HCT116 (cell line): ENCODE results near the gene OR2AT4. TPM values are rescaled to one million over a fixed set of nuclear protein-coding genes. Genes with fewer than 3 reads are reported as not detected.

Experiments
- ATAC-seq: fragments of 200-7000 bp; cut with Tn5 transposase; 2 replicates; pipeline ENCODE4 v1.9.1; 2020; ENCODE audit warnings: mild to moderate bottlenecking, moderate library complexity
- BruUV-seq: library from RNA; stranded (reverse); fragments of 400-500 nt; replicated peaks from 2 replicates; lab custom pipeline; 2021; lab: Mats Ljungman, UMichigan
- CTCF ChIA-PET: fragments of 300-600 bp; sonication (Branson Sonifier 250); formaldehyde crosslinking; loops from one replicate; lab custom pipeline; 2021; ENCODE audit warnings: antibody characterized with exemption; lab: Charles Lee
- POLR2A ChIA-PET: fragments of 300-600, 350-600 bp; sonication (Branson Sonifier 250); formaldehyde crosslinking; loops from one replicate; lab custom pipeline; 2021; ENCODE audit warnings: antibody characterized with exemption; lab: Charles Lee
- RAD21 ChIA-PET, 2 experiments: fragments of 300-600 bp; sonication (Branson Sonifier 250); formaldehyde crosslinking; loops; one replicate each; lab custom pipeline; 2023; ENCODE audit warnings: low total read pairs in 2 of 2; ENCODE audit not compliant: uncharacterized antibody in 2 of 2, unreplicated experiment in 2 of 2, low non-redundant PET in 1 of 2; lab: Charles Lee
- DNase-seq: peaks from one replicate; pipeline ENCODE4 v3.0.0-alpha.2; 2010; ENCODE audit warnings: low read depth, low spot score
- H2AFZ ChIP-seq: fragments of 200-600 bp; shearing (Covaris generic), sonication (generic); 2 replicates; pipeline ENCODE4 v1.6.1; 2017; ENCODE audit warnings: low read depth, mixed run types, mixed read lengths, antibody characterized with exemption, low read length; ENCODE audit not compliant: poor library complexity, severe bottlenecking
- H3K27ac ChIP-seq: 2 replicates; pipeline ENCODE4 v1.5.1; 2012; ENCODE audit warnings: low read depth, low read length
- H3K27me3 ChIP-seq: fragments of 200-600 bp; sonication (generic); 2 replicates; pipeline ENCODE4 v1.6.1; 2016; ENCODE audit warnings: mixed run types, low read length, mixed read lengths; ENCODE audit not compliant: insufficient read depth
- H3K36me3 ChIP-seq, 2 experiments: fragments of 200-500 bp in 1 of 2; fragments of 200-600 bp in 1 of 2; sonication (Bioruptor generic) in 1 of 2; sonication (generic) in 1 of 2; 2 replicates each; pipeline versions ENCODE4 v1.5.1 to v1.6.1; 2014 to 2016; ENCODE audit warnings: low read length in 2 of 2, inconsistent platforms in 1 of 2, mixed read lengths in 1 of 2, mixed run types in 1 of 2; ENCODE audit not compliant: insufficient read depth in 2 of 2, control insufficient read depth in 1 of 2
- H3K4me1 ChIP-seq, 2 experiments: fragments of 200-600 bp in 1 of 2; sonication (generic) in 1 of 2; 2 replicates each; pipeline versions ENCODE4 v1.5.1 to v1.6.1; 2012 to 2017; ENCODE audit warnings: low read length in 2 of 2, inconsistent platforms in 1 of 2, mild to moderate bottlenecking in 1 of 2, mixed read lengths in 1 of 2, mixed run types in 1 of 2, moderate library complexity in 1 of 2; ENCODE audit not compliant: insufficient read depth in 2 of 2, control insufficient read depth in 1 of 2
- H3K4me2 ChIP-seq: fragments of 200-600 bp; sonication (generic); 2 replicates; pipeline ENCODE4 v1.6.1; 2017; ENCODE audit warnings: mixed run types, low read length, mixed read lengths
- H3K4me3 ChIP-seq, 2 experiments: fragments of 200-600 bp in 1 of 2; sonication (generic) in 1 of 2; replicated peaks in 1 of 2; 2 replicates each; pipeline ENCODE4 v1.5.1; 2011 to 2016; ENCODE audit warnings: low read length in 2 of 2, control low read depth in 1 of 2, low read depth in 1 of 2, mild to moderate bottlenecking in 1 of 2, mixed read lengths in 1 of 2, mixed run types in 1 of 2
- H3K79me2 ChIP-seq: fragments of 200-600 bp; sonication (generic); 2 replicates; pipeline ENCODE4 v1.6.1; 2017; ENCODE audit warnings: mild to moderate bottlenecking, mixed run types, low read length, moderate library complexity, mixed read lengths; ENCODE audit not compliant: insufficient read depth
- H3K9ac ChIP-seq: fragments of 200-600 bp; sonication (generic); 2 replicates; pipeline ENCODE4 v1.6.1; 2016; ENCODE audit warnings: low read length, mixed read lengths
- H3K9me2 ChIP-seq: fragments of 200-600 bp; sonication (generic), shearing (Covaris generic); 2 replicates; pipeline ENCODE4 v1.6.1; 2017; ENCODE audit warnings: mixed run types, mild to moderate bottlenecking, moderate library complexity; ENCODE audit not compliant: insufficient read depth
- H3K9me3 ChIP-seq, 2 experiments: fragments of 200-500 bp in 1 of 2; fragments of 200-600 bp in 1 of 2; sonication (Bioruptor generic) in 1 of 2; sonication (generic) in 1 of 2; 2 replicates each; pipeline ENCODE4 v1.6.1; 2014 to 2017; ENCODE audit warnings: low read length in 2 of 2, mixed read lengths in 2 of 2, inconsistent platforms in 1 of 2, low read depth in 1 of 2, mild to moderate bottlenecking in 1 of 2, mixed run types in 1 of 2, moderate library complexity in 1 of 2; ENCODE audit not compliant: control insufficient read depth in 1 of 2, insufficient read depth in 1 of 2
- H4K20me1 ChIP-seq: fragments of 200-600 bp; sonication (generic), shearing (Covaris generic); 2 replicates; pipeline ENCODE4 v1.6.1; 2017; ENCODE audit warnings: mixed run types, mild to moderate bottlenecking, moderate library complexity; ENCODE audit not compliant: insufficient read depth
- ATF3 ChIP-seq: IDR thresholded peaks from 2 replicates; pipeline ENCODE4 v1.6.1; 2012
- CBX3 ChIP-seq: IDR thresholded peaks from 2 replicates; pipeline ENCODE4 v1.6.1; 2012; ENCODE audit warnings: low read depth
- CEBPB ChIP-seq: IDR thresholded peaks from 2 replicates; pipeline ENCODE4 v1.6.1; 2012; ENCODE audit warnings: low read depth
- EGR1 ChIP-seq: IDR thresholded peaks from 2 replicates; pipeline ENCODE4 v1.6.1; 2012; ENCODE audit warnings: low read depth
- ELF1 ChIP-seq: IDR thresholded peaks from 2 replicates; pipeline ENCODE4 v1.6.1; 2012; ENCODE audit warnings: low read depth, borderline replicate concordance
- EZH2phosphoT487 ChIP-seq: fragments of 200-600 bp; IDR thresholded peaks from 2 replicates; pipeline ENCODE4 v1.6.1; 2018; ENCODE audit warnings: antibody characterized with exemption, borderline replicate concordance
- POLR2A ChIP-seq: IDR thresholded peaks from 2 replicates; pipeline ENCODE4 v1.7.0; 2011; ENCODE audit warnings: borderline replicate concordance; ENCODE audit not compliant: insufficient read depth, insufficient read length; ENCODE audit errors: extremely low read depth
- POLR2AphosphoS5 ChIP-seq: IDR thresholded peaks from 2 replicates; pipeline ENCODE4 v1.6.1; 2011; ENCODE audit warnings: mild to moderate bottlenecking, low read depth, low read length, moderate library complexity
- RAD21 ChIP-seq: IDR thresholded peaks from 2 replicates; pipeline ENCODE4 v1.6.1; 2012; ENCODE audit warnings: low read depth, mild to moderate bottlenecking
- REST ChIP-seq: IDR thresholded peaks from 2 replicates; pipeline ENCODE4 v1.6.1; 2012; ENCODE audit warnings: low read depth
- ZBTB33 ChIP-seq: IDR thresholded peaks from 2 replicates; pipeline ENCODE4 v1.6.1; 2011; ENCODE audit warnings: mild to moderate bottlenecking, low read length, moderate library complexity; ENCODE audit not compliant: insufficient replicate concordance; ENCODE audit errors: extremely low read depth
- intact Hi-C: fragments of 100-400 bp; cut with micrococcal nuclease; formaldehyde crosslinking; loops from 2 replicates; pipeline ENCODE4 v1.10.0; 2022
- total RNA-seq: library from RNA; stranded (reverse); gene quantifications from one replicate; pipeline ENCODE4 v1.2.1, GENCODE V29; 2021; ENCODE audit not compliant: unreplicated experiment

Gene OR2AT4
- total RNA-seq, 1 experiment from 2014 or later: not detected

GRCh38 chr11:75076671-75077070 is 20.0 kb downstream of the OR2AT4 start:
- POLR2A ChIA-PET: no interaction called here
- H3K9ac ChIP-seq: no peak overlapping the region
- H3K4me1 ChIP-seq: no peaks in the 10 kb centered on the region; a peak in 1 of 4 replicates
- H3K36me3 ChIP-seq: no peaks in the 10 kb centered on the region
- BruUV-seq: no TSS peak
- ATAC-seq (no peak), DNase-seq (no peak)
- H4K20me1 ChIP-seq: no peaks in the 10 kb centered on the region
- CTCF ChIA-PET: no interaction called here
- H3K4me3 ChIP-seq: no peak overlapping the region
- no peaks in the 10 kb centered on the region for H3K27me3 ChIP-seq
- H3K27ac ChIP-seq: no peak overlapping the region
- H3K79me2 ChIP-seq: no peaks in the 10 kb centered on the region
- no peaks in the 10 kb centered on the region for H3K9me2 ChIP-seq
- TF ChIP-seq ZBTB33 (no peak), REST (no peak), EGR1 (no peak), POLR2AphosphoS5 (no peak), RAD21 (no peak), CBX3 (no peak), POLR2A (no peak), CEBPB (no peak), ATF3 (no peak), ELF1 (no peak), EZH2phosphoT487 (no peak)
- no peak overlapping the region for H3K4me2 ChIP-seq
- H3K9me3 ChIP-seq: no peaks in the 10 kb centered on the region
- intact Hi-C loops: no loop called here
- no peak overlapping the region for H2AFZ ChIP-seq
- RAD21 ChIA-PET: no interaction called here
